Measurements from ENCODE around the gene KIF18B. TPM values are rescaled to one million over a fixed set of nuclear protein-coding genes. Genes with fewer than 3 reads are reported as not detected.
A peak's percentile ranks its signal among the peaks of the same experiment; 100 is the strongest.

Gene KIF18B
- total and polyA plus RNA-seq, 2 of the 13 experiments (the other 11 are each of a cell fraction or from before 2014, with no cell fraction given), result 15.2 to 15.3 TPM

DNA sequence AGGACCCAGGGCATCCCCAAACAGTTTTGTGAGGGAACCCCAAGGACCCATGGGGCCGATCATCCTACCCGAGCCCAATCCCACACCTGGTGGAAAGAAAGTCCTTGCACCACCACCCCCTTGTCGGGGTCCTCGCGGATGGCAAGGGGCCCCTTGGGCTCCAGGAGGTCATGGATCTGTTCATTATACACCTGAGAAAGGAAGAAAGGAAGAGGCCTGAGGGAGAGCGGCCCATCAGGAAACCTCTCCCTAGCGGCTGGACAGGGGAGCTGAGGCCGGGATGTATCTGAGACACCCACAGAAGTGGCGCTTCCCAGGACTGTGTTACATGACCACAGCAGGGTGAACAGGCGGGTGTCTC lies 12.8 kb downstream of the KIF18B start:
- H3K27ac ChIP-seq (ENCODE audit: extremely low read length, insufficient read depth, low read length), result no peak overlapping the region
- TF ChIP-seq, protein P1, sequence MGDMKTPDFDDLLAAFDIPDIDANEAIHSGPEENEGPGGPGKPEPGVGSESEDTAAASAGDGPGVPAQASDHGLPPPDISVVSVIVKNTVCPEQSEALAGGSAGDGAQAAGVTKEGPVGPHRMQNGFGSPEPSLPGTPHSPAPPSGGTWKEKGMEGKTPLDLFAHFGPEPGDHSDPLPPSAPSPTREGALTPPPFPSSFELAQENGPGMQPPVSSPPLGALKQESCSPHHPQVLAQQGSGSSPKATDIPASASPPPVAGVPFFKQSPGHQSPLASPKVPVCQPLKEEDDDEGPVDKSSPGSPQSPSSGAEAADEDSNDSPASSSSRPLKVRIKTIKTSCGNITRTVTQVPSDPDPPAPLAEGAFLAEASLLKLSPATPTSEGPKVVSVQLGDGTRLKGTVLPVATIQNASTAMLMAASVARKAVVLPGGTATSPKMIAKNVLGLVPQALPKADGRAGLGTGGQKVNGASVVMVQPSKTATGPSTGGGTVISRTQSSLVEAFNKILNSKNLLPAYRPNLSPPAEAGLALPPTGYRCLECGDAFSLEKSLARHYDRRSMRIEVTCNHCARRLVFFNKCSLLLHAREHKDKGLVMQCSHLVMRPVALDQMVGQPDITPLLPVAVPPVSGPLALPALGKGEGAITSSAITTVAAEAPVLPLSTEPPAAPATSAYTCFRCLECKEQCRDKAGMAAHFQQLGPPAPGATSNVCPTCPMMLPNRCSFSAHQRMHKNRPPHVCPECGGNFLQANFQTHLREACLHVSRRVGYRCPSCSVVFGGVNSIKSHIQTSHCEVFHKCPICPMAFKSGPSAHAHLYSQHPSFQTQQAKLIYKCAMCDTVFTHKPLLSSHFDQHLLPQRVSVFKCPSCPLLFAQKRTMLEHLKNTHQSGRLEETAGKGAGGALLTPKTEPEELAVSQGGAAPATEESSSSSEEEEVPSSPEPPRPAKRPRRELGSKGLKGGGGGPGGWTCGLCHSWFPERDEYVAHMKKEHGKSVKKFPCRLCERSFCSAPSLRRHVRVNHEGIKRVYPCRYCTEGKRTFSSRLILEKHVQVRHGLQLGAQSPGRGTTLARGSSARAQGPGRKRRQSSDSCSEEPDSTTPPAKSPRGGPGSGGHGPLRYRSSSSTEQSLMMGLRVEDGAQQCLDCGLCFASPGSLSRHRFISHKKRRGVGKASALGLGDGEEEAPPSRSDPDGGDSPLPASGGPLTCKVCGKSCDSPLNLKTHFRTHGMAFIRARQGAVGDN (CRISPR knock-in tag; IDR thresholded peaks at IDR 0.05), result 0 out of 2 replicates have a peak, but pooled peaks have one; percentile 2
- TF ChIP-seq ZNF383 (CRISPR knock-in tag; IDR thresholded peaks at IDR 0.05; ENCODE audit: borderline replicate concordance), result no peak
- TF ChIP-seq RAD51 (IDR thresholded peaks at IDR 0.05; ENCODE audit: borderline replicate concordance), result no peak
- peaks cover 5% of the 10 kb centered on the region for H3K79me2 ChIP-seq (ENCODE audit: insufficient read depth, low read length)
- in situ Hi-C loops (cut with HindIII; ENCODE audit: extremely low pct_ligation_motif_present, low pct_unique_long_range_greater_than_20kb), result no loop called here
- no peak overlapping the region for H3K4me2 ChIP-seq (ENCODE audit: low read depth, low read length)
- H3K27me3 ChIP-seq (ENCODE audit: control insufficient read depth in 1 of 2, insufficient read depth in 2 of 2, low read length in 2 of 2), result no peaks in the 10 kb centered on the region
- 100% methylated on average over 10 of the region's 10 CpGs for WGBS (ENCODE audit: low lambda C conversion rate)
- H3K36me3 ChIP-seq (replicated peaks in 1 of 2; ENCODE audit: control insufficient read depth in 1 of 2, insufficient read depth in 2 of 2, low read length in 2 of 2), result peaks cover 40 to 63% of the 10 kb centered on the region in 2 experiments
- BruUV-seq (replicated peaks), result no TSS peak
- DNase-seq (ENCODE audit: low spot score), result no peak
- ATAC-seq, result no peak
- FAIRE-seq, result no peak
- intact Hi-C loops (cut with micrococcal nuclease; ENCODE audit: unreplicated experiment), result no loop called here
- no peak overlapping the region for H3K4me3 ChIP-seq (replicated peaks in 1 of 3; ENCODE audit: insufficient read depth in 1 of 3, low read depth in 2 of 3, low read length in 3 of 3)
- no peaks in the 10 kb centered on the region for H3K4me1 ChIP-seq (ENCODE audit: insufficient read depth, low read length)
- POLR2A ChIA-PET, result no interaction called here
- no peak overlapping the region for H3K9ac ChIP-seq (ENCODE audit: insufficient read depth, low read depth, low read length)
- CTCF ChIA-PET (ENCODE audit: low intra/inter-chr PET ratio, low total read pairs), result no interaction called here
- no peak overlapping the region for H2AFZ ChIP-seq (ENCODE audit: low read length)
- H3K9me3 ChIP-seq (ENCODE audit: low read length), result no peaks in the 10 kb centered on the region
- H4K20me1 ChIP-seq (ENCODE audit: insufficient read depth, low read length), result no peaks in the 10 kb centered on the region
